K562 (cell line): ENCODE results near the gene DHCR24. TPM values are rescaled to one million over a fixed set of nuclear protein-coding genes. Genes with fewer than 3 reads are reported as not detected.

Experiments used
- ARID4B ChIP-seq: sonication (generic); formaldehyde crosslinking; IDR thresholded peaks from 2 replicates; pipeline ENCODE4 v1.8.0; 2022; ENCODE audit warnings: mild to moderate bottlenecking, missing genetic modification reagents
- CREM ChIP-seq: IDR thresholded peaks from 2 replicates; pipeline ENCODE4 v1.6.1; 2014; ENCODE audit warnings: antibody characterized with exemption, low read depth
- DMBX1 ChIP-seq: fragments of 250-450 bp; sonication (Bioruptor Pico); IDR thresholded peaks from 2 replicates; pipeline ENCODE4 v1.8.0; 2022; ENCODE audit warnings: inconsistent platforms, mild to moderate bottlenecking, moderate library complexity, borderline replicate concordance
- ELF1 ChIP-seq: fragments of 200-800 bp; sonication (Bioruptor generic); IDR thresholded peaks from 2 replicates; pipeline ENCODE4 v1.6.1; 2016; ENCODE audit warnings: missing genetic modification characterization, missing compliant biosample characterization
- HNRNPLL ChIP-seq: fragments of 200-400 bp; formaldehyde crosslinking; IDR thresholded peaks from 2 replicates; pipeline ENCODE4 v1.6.1; 2017; ENCODE audit warnings: low read length, low read depth, mild to moderate bottlenecking; ENCODE audit not compliant: poor library complexity, severe bottlenecking
- NFRKB ChIP-seq: fragments of 450-650 bp; IDR thresholded peaks from 2 replicates; pipeline ENCODE4 v1.6.1; 2016; ENCODE audit warnings: low read depth
- NRF1 ChIP-seq, 2 experiments: fragments of 450-650 bp; IDR thresholded peaks in 1 of 2; conservative IDR thresholded peaks in 1 of 2; 2 replicates each; pipeline ENCODE4 v1.6.1; 2014; ENCODE audit warnings: mild to moderate bottlenecking in 2 of 2
- POLR2H ChIP-seq: IDR thresholded peaks from 2 replicates; pipeline ENCODE4 v1.6.1; 2016; ENCODE audit warnings: missing genetic modification characterization, low read depth, mild to moderate bottlenecking, control low read depth, missing compliant biosample characterization, moderate library complexity
- PRDM10 ChIP-seq: fragments of 450-650 bp; IDR thresholded peaks from 2 replicates; pipeline ENCODE4 v1.6.1; 2018; ENCODE audit not compliant: partially characterized antibody
- polyA plus RNA-seq, 8 experiments: library from polyadenylated mRNA; depleted of rRNA in 4 of 8; stranded (reverse) in 5 of 8; unstranded in 3 of 8; fragments of >200 nt; fragmentation: Nextera tagmentation in 2 of 8; fragmentation: Illumina TruSeq in 1 of 8; extraction: Ambion mirVana in 2 of 8; extraction: Trizol in 1 of 8; gene quantifications; 2 replicates each; pipeline versions ENCODE4 v1.2.1 to v1.2.3, GENCODE V29; 2011 to 2014; ENCODE audit warnings: inconsistent platforms in 1 of 8, missing spikeins in 1 of 8
- total RNA-seq, 7 experiments: library from RNA; depleted of rRNA in 6 of 7; stranded (reverse); fragments of >200 nt in 6 of 7; fragmentation: Illumina TruSeq in 2 of 7; extraction: Trizol in 2 of 7; gene quantifications; 2 replicates each; pipeline versions ENCODE4 v1.2.1 to v1.2.3, GENCODE V29; 2011 to 2021; ENCODE audit warnings: low replicate concordance in 1 of 7
- TF ChIP-seq, protein P1 (sequence below): sonication (generic); formaldehyde crosslinking; IDR thresholded peaks from 2 replicates; pipeline ENCODE4 v1.8.1; 2023; ENCODE audit warnings: missing genetic modification reagents, mild to moderate bottlenecking, borderline replicate concordance

The DHCR24 gene
- total and polyA plus RNA-seq, 9 of the 15 experiments (the other 6 are each of a cell fraction or from before 2014, with no cell fraction given): 23.4 to 161 (median 79.9) TPM

- TF ChIP-seq, protein P1, sequence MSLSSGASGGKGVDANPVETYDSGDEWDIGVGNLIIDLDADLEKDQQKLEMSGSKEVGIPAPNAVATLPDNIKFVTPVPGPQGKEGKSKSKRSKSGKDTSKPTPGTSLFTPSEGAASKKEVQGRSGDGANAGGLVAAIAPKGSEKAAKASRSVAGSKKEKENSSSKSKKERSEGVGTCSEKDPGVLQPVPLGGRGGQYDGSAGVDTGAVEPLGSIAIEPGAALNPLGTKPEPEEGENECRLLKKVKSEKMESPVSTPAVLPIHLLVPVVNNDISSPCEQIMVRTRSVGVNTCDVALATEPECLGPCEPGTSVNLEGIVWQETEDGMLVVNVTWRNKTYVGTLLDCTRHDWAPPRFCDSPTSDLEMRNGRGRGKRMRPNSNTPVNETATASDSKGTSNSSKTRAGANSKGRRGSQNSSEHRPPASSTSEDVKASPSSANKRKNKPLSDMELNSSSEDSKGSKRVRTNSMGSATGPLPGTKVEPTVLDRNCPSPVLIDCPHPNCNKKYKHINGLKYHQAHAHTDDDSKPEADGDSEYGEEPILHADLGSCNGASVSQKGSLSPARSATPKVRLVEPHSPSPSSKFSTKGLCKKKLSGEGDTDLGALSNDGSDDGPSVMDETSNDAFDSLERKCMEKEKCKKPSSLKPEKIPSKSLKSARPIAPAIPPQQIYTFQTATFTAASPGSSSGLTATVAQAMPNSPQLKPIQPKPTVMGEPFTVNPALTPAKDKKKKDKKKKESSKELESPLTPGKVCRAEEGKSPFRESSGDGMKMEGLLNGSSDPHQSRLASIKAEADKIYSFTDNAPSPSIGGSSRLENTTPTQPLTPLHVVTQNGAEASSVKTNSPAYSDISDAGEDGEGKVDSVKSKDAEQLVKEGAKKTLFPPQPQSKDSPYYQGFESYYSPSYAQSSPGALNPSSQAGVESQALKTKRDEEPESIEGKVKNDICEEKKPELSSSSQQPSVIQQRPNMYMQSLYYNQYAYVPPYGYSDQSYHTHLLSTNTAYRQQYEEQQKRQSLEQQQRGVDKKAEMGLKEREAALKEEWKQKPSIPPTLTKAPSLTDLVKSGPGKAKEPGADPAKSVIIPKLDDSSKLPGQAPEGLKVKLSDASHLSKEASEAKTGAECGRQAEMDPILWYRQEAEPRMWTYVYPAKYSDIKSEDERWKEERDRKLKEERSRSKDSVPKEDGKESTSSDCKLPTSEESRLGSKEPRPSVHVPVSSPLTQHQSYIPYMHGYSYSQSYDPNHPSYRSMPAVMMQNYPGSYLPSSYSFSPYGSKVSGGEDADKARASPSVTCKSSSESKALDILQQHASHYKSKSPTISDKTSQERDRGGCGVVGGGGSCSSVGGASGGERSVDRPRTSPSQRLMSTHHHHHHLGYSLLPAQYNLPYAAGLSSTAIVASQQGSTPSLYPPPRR: 0 out of 2 replicates have a peak, but pooled peaks have one; percentile 38
- peak; percentile 69; the same call in 1 of the 2 replicates for TF ChIP-seq ARID4B (CRISPR knock-in tag)
- TF ChIP-seq HNRNPLL: peak; percentile 80
- peak; percentile 47 for TF ChIP-seq CREM
- peak; percentile 79 for TF ChIP-seq PRDM10
- peak; percentile 71 to 78 for TF ChIP-seq NRF1 (conservative IDR thresholded peaks at IDR 0.05 in 1 of 2, IDR thresholded peaks at IDR 0.05 in 1 of 2)
- TF ChIP-seq POLR2H (tag): peak; percentile 55; the same call in 1 of the 2 replicates
- peak; percentile 49 for TF ChIP-seq ELF1
- no peak for TF ChIP-seq NFRKB
- TF ChIP-seq DMBX1: 0 out of 2 replicates have a peak, but pooled peaks have one; percentile 39
Observed at GRCh38 chr1:54886724-54887664, at the start of gene DHCR24 (continued).
